WI38 (cell line): ENCODE measurements around the gene DNAJC16.
A peak's percentile ranks its signal among the peaks of the same experiment; 100 is the strongest.

Experiments
- H3K4me3 ChIP-seq: 2 replicates; pipeline ENCODE4 v1.5.1; 2011; ENCODE audit warnings: low read depth, mild to moderate bottlenecking, control low read depth, low read length
- TF ChIP-seq, protein P1 (sequence below): IDR thresholded peaks from 2 replicates; pipeline ENCODE4 v1.5.1; 2012; ENCODE audit warnings: low read depth, mild to moderate bottlenecking, control low read depth, low read length

Gene DNAJC16

DNA sequence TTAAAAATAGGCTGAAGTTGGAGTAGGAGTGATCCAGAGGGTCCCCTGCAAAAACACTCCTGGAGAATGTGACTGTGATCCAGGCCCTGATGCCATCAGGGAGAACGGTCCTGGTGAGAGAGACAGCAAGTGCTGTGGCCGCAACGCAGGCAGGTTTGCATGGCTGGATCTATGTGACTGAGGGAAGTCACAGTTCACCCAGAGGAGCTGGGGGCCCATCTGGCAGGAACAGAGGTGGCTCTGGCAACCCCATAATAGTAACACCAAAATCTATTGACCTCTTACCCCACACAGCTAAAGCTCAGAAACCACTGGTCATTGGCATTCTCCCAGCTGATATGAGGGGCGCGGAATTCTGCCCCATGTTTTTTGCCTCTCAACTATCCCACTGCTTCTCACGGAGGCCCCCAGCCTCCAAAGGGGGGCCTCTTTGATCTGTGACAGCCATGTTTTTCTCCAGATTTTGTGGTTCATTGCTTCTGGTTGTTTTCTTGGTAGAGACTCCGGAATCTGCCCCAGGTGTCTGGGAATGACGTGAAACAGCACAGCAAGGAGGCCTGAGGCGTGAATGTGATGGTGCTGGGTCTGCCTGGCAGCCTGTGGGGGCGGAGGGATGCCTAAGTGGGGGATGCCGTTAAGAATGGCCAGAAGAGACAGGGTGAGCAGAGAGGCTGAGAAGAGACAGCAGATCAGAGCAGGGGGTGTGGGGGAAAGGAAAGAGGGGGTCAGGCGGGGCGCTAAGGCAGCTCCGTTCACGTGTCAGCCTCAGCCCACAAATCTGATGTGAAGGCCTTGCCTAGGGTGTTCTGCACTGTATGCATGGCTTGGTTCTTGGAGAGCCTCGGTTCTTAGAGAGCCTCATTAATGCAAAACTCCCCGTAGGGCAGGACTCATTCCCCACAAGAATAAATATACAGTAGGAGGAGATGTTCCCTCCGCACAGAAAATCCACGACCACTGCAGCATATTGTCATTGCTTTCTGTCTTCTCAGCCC lies 26.2 kb upstream of the DNAJC16 start:
- TF ChIP-seq, protein P1, sequence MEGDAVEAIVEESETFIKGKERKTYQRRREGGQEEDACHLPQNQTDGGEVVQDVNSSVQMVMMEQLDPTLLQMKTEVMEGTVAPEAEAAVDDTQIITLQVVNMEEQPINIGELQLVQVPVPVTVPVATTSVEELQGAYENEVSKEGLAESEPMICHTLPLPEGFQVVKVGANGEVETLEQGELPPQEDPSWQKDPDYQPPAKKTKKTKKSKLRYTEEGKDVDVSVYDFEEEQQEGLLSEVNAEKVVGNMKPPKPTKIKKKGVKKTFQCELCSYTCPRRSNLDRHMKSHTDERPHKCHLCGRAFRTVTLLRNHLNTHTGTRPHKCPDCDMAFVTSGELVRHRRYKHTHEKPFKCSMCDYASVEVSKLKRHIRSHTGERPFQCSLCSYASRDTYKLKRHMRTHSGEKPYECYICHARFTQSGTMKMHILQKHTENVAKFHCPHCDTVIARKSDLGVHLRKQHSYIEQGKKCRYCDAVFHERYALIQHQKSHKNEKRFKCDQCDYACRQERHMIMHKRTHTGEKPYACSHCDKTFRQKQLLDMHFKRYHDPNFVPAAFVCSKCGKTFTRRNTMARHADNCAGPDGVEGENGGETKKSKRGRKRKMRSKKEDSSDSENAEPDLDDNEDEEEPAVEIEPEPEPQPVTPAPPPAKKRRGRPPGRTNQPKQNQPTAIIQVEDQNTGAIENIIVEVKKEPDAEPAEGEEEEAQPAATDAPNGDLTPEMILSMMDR, result no peak
- no peak overlapping the region for H3K4me3 ChIP-seq

DNA sequence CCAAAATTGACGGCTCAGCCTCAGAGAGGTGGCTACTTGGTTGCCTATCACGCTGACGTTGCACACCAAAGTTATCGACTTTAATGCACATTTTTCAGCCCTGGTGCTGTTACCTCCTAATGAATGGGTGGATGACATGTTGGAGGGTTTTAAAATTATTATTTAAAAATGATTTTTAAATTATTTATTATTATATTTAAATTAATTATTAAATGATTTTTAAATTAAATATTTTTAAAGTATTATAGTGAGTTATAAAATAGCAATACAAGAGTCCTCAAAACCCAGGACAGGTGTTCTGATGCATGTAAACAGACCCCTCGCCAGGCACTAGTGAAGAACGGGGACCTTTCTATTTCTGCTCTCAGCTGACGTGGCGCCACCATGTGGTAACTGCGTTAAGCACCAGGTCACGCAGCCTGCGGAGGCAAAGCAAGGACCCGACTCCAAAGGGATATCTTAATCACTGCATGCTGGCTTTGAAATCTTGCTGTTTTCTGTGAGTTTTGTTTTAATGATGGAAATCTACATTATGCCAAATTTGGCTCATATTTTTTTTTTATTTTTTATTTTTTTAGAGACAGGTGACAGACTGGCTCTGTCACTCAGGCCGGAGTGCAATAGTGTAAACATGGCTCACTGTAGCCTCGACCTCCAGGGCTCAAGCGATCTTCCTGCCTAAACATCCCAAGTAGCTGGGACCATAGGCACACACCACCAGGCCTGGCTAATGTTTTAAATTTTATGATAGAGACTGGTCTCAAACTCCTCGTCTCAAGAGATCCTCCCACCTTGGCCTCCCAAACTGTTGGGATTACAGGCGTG lies 25.2 kb upstream of the DNAJC16 start:
- TF ChIP-seq, protein P1, result peak; percentile 74
- no peak overlapping the region for H3K4me3 ChIP-seq

DNA sequence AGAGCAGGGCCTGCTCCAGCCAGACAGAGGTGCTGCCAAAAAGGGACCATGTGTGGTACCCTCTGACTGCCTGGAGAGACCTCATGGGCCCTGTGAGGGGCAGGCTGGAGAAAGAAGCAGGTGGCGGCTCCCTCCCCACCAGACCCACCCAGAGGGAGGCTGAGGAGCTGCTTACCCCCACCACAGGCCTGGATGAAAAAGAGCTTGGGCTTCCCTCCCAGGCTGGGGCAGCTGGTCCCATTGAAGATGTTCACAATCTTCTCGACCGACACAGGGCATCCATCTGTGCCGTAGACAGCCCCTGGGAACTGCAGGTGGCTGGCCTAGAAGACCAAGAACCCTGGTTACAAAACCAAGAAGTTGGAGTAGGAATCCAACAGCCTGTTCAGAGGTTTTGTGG lies 22.2 kb upstream of the DNAJC16 start:
- H3K4me3 ChIP-seq, result no peak overlapping the region
- TF ChIP-seq, protein P1, result no peak

DNA sequence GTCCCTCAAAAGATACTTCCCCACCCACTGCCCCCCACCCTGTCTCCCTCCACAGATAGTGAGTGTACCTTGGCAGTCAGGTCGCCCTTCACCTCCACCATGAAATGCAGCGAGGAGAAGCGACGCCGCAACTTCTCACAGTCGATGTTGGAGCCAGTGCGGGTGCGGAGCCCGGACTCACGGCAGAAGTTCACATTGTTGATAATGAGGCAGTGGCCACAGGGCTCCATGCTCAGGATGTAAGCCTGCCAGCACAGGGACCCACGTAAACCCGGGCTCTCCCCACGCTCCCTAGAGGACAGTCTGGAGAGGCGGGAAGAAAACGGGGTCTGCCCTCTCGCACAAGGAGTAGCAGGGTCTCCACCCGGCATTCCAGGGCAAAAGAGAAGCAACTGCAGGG lies 19.8 kb upstream of the DNAJC16 start:
- no peak overlapping the region for H3K4me3 ChIP-seq
- TF ChIP-seq, protein P1, result no peak

DNA sequence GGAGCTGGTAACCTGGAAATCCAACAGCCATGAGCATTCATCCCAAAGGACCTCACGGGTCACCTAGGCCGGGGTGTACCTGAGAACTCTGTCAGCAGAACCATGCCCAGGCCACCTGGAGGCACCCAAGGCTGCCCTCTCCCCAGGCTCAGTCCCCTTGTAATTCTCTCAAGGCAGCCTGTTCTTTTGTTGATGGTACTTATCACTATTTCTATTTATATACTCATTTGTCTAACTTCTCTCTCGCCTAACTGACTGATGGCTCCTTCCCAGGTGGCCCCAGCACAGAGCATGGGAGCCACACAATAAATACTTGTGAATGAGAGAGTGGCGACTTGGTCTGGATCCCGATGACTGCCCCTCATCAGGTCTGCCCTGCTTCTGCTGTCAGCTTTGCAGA lies 19.4 kb upstream of the DNAJC16 start:
- no peak overlapping the region for H3K4me3 ChIP-seq
- TF ChIP-seq, protein P1, result no peak

DNA sequence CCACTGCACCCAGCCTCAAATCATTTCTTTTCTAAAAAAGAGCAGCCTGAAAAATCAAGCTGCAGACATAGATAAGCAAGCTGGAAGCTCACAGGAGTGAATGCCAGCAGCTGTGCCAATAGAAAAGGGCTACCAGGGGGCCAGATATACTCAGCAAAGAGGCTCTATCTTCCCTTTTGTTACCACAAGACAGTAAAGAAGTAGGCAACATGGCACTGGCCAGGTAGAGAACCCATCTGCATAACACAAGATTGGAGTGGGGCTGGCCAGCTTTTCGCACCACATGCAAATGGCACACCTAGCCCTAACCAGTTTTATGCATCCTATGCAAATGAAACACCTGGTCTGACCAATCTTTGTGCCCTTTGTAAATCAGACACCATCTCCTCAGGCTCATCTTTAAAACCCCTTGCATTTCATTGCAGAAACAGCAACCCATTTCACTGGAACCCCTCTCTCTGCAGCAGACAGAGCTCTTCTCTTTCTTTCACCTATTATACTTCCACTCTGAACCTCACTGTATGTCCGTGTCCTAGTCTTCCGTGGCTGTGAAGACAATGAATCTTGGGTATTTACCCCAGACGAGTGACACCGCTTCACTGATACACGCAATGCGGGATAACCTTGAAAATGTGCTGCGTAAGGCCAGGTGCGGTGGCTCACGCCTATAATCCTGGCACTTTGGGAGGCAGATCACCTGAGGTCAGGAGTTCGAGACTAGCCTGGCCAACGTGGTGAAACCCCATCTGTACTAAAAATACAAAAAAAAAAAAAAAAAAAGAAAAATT lies 17.8 kb upstream of the DNAJC16 start:
- TF ChIP-seq, protein P1, result no peak
- no peak overlapping the region for H3K4me3 ChIP-seq
